ENCODE results near the gene TRPM5.

TRPM5 gene

DNA sequence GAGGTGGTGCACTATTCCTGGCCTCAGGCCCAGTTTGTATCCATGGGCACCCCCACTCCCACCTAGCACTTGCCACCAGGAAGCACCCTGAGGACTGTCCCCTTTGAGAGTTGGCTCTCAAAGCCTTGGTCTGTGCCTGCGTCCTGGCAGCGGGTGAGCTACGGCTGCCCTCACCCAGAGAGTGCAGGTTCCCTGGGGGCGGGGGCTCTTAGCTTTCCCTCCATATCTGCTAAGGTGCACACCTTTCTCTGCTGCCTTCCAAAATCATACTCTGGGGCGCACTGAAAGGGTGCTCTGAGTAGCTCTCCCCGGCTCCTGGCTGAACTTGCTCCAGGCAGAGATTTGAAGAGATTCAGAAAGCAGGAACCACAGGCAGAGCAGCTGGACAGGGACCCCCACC is 7.6 kb upstream of the TRPM5 start:
- Histone ChIP-seq H3K36me3 (ENCODE audit: control insufficient read depth, insufficient read depth, low read length) (no peaks in the 10 kb centered on the region), H3K4me3 (replicated peaks; ENCODE audit: low read depth, low read length) (no peak overlapping the region), H3K27me3 (replicated peaks; ENCODE audit: control insufficient read depth, insufficient read depth, low read length) (no peaks in the 10 kb centered on the region)
- DNase-seq (ENCODE audit: extremely low read depth, insufficient read length) = no peak
- no peak for TF ChIP-seq CTCF (IDR thresholded peaks at IDR 0.05; ENCODE audit: insufficient read depth, low read length, poor library complexity, severe bottlenecking)

DNA sequence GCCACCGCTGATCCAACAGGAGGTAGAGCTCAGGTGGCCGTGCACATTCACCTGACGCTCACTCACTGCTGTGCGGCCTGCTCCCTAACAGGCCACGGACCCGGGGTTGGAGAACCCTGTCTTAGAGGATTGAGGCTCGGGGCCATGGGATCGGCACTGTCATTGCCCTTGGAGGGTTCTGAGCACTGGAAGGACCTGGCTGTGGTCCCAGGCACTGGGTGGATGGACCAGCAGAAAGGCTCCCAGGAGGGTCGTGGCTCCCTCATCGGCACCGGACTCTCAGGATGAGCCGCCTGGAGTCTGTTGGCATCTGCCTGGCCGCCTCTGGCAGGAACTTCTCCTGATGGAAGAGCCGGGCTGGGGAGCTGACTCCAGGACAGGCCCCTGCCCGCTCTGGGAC is 7.0 kb upstream of the TRPM5 start:
- no peak for DNase-seq (ENCODE audit: extremely low read depth, insufficient read length)
- peaks cover under 1% of the 10 kb centered on the region; the same call in 1 of the 2 replicates for H3K27me3 ChIP-seq (replicated peaks; ENCODE audit: control insufficient read depth, insufficient read depth, low read length)
- H3K4me3 ChIP-seq (replicated peaks; ENCODE audit: low read depth, low read length) = no peak overlapping the region
- TF ChIP-seq CTCF (IDR thresholded peaks at IDR 0.05; ENCODE audit: insufficient read depth, low read length, poor library complexity, severe bottlenecking) = no peak
- no peaks in the 10 kb centered on the region for H3K36me3 ChIP-seq (ENCODE audit: control insufficient read depth, insufficient read depth, low read length)

DNA sequence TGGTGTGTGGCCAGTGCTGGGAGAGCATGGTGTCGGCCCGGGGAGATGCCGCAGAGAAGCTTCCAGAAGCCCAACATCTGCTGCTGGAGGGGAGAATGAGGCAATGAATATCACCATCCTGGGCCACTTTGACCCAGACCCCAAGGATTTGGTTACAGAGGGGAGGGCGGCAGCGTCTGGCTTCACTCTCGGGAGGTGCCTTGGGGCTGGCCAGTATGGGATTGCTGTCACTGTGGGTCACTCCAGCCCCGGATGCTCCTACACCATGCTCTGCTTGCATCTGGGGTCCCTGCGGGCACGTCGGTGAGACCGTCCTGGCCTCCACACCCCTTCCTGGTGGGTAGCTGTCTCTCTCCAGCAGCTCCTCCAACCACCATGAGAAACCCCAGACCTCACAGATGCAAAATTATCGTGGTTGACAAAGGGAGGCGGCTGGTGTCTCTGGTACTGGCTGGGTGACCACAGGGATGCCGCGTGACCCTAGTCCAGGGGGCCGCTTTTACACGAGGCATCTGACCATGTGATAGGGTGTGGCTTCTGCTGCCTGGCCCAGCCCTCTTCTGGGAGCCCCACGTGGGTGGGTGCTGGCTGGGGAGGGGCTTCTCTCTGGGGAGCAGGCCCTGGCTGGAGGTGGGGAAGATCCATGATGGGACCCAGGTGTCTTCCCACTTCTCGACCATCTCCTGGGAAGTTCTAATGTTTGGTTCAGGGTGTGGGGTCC is 6.2 kb upstream of the TRPM5 start:
- Histone ChIP-seq H3K27me3 (replicated peaks; ENCODE audit: control insufficient read depth, insufficient read depth, low read length) (peaks cover 2% of the 10 kb centered on the region), H3K4me3 (replicated peaks; ENCODE audit: low read depth, low read length) (no peak overlapping the region), H3K36me3 (ENCODE audit: control insufficient read depth, insufficient read depth, low read length) (no peaks in the 10 kb centered on the region)
- TF ChIP-seq CTCF (IDR thresholded peaks at IDR 0.05; ENCODE audit: insufficient read depth, low read length, poor library complexity, severe bottlenecking) = no peak
- no peak for DNase-seq (ENCODE audit: extremely low read depth, insufficient read length)

DNA sequence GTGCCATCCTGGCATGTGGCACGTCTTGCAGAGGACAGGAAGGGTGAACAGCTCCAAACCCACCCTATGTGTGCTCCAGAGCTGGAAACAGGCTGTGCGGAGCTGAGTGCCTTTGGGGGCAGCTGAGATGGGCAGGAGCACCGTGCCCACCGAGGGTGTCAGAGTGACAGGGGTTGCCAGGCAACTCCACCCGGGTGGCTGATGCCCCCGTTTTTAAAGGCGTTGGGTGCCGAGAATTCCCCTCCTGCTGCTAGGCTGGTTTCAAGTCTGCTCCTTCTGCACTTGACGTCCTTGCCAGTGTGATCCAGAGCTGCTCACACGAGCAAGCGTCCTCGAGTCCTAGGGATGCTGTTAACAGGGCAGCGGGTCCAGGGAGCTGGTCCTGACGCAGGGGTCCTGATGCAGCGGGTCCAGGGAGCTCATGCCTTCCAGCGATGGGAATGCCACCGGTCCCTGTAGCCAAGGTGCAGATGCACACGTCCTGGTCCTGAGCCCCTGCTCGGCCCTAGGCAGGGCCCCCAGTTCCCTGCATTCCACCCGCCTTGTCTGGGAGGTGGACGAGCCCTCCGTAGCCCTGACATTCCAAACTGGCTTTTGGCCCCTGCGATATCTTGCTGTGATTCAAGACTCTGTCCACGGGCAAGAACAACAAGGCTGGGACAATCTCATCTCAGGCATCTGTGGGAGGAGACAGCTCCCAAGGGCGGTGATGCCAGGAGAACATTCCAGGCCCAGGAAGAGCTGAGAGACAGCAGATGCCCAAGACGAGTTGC is 5.4 kb upstream of the TRPM5 start:
- Histone ChIP-seq H3K27me3 (replicated peaks; ENCODE audit: control insufficient read depth, insufficient read depth, low read length) (peaks cover 2% of the 10 kb centered on the region), H3K36me3 (ENCODE audit: control insufficient read depth, insufficient read depth, low read length) (no peaks in the 10 kb centered on the region), H3K4me3 (replicated peaks; ENCODE audit: low read depth, low read length) (no peak overlapping the region)
- no peak for TF ChIP-seq CTCF (IDR thresholded peaks at IDR 0.05; ENCODE audit: insufficient read depth, low read length, poor library complexity, severe bottlenecking)
- no peak for DNase-seq (ENCODE audit: extremely low read depth, insufficient read length)

DNA sequence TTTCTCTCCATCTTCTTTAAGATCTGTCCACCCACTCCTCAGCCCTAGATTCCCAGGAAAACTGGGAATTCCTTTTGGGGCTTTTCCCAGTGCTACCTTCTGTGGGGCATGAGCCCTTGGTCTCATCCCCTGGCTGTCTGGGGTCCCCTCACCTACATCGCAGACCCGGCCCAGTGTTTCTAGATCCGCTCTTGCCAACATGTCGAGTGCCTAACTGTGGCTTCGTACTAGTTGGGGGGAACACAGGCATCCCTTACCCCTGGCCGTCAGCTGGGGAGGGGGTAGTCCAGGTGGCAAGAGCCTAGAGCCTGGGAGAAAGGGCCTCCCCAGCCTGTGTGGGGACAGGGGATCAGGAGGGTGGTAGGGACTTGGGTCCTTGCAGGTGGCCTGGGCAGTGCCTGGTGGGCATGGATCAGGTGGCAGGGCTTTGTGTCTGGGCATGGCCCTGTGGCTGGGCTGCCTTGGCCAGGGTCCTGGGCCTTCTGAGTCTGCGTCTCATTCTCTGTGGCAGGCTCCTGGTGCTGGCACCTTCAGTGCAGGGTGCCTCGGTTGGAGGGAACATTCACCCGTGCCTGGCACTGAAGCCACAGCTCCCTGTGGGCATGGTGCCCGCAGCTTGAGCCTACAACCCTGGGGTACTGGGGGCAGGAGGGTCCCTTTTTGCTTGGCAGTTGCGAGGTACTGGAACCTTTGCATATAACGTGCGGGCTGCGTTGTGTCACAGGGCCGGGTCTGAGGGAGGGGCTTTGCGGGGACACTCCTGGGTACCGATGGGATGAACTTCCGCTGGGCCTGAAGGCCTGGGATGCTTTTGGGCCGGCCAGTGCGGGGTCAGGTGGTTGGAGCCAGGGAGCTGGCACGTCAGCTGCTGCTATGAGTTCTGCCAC is 4.6 kb upstream of the TRPM5 start:
- H3K4me3 ChIP-seq (replicated peaks; ENCODE audit: low read depth, low read length) = no peak overlapping the region
- H3K36me3 ChIP-seq (ENCODE audit: control insufficient read depth, insufficient read depth, low read length) = no peaks in the 10 kb centered on the region
- no peak for DNase-seq (ENCODE audit: extremely low read depth, insufficient read length)
- peaks cover 2% of the 10 kb centered on the region for H3K27me3 ChIP-seq (replicated peaks; ENCODE audit: control insufficient read depth, insufficient read depth, low read length)
- TF ChIP-seq CTCF (IDR thresholded peaks at IDR 0.05; ENCODE audit: insufficient read depth, low read length, poor library complexity, severe bottlenecking) = no peak

Measured in GM06990 (cell line).